Stimulated activated CD8-positive, alpha-beta memory T cell treated with anti-CD3 and anti-CD28 coated beads, Interleukin-7, amount 100 ng/mL, for 4 hours (primary cell): ENCODE data around the gene IGFBP5.
A peak's percentile ranks its signal among the peaks of the same experiment; 100 is the strongest.

ENCODE experiments used
- DNase-seq, 2 donors: peaks; one replicate each; pipeline ENCODE4 v3.0.0-alpha.2; 2020; ENCODE audit warnings: low read depth in 2 of 2

IGFBP5 gene

DNA sequence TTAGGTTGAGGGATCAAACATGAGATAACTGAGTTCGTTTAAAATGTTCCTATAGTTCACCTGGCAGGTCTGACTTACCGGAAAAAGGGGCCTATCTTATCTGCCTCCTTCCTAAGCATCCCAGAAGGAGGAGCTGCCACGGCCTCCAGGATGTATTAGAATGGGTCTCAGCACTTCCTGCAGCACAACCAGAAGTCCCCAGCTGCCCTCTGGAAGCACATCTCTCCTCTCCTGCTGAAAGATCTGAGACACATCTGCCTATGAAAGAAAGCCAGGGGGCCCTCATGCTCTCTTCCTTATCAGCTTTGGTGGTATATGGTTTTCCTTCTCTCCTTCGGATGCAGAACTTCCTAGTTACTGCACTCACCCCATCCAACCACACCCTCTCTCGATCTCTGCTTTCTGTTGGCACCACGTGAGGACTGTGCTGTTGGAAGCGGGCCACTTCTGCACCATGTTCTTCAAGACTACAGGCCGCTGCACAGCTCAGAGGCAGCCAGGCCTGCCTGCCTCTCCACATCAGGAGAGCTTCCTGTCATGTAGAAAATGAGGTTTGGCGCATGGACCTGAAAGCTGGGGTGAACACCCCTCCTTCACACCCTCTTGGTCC, 6.5 kb downstream of the IGFBP5 start:
- DNase-seq = no peak

DNA sequence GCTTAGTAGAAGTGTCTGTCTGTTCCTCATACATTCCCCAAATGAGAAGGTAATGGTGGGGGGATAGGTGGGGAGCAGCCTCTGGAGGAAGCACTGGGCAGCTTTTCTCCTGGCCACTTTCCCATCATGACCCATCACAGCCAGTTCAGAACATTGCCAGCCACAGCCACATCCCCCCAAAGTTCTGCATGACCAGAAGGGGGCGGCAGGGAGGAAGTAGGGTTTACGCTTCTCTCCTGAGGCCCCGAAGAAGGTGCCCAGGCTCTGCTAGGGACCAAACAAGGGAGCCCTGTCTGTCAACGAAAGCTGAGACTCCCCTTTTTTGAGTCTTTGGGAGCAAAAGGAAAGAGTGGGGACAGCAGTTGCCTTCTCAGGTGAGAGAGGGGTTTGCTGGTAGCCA, 7.7 kb downstream of the IGFBP5 start:
- DNase-seq = no peak

DNA sequence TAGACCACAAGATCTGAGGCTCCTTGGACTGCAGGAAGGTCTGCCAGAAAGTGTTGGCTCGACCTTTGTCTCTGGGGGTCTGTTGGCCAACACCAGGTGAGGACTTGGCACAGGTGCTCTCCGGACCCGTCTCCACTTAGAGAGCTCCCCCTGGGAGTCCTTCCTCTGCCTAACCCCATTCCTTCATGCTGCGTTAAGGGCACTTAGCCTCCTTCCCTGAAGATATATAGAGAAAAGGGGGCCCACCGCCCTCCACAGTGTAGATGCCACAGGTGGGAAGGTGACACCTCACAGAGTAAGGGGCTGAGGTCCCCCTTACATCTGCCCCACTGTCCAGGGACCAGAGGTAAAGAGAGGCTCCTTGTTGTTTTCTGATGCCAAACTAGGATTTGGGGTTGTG, 8.2 kb downstream of the IGFBP5 start:
- no peak for DNase-seq

DNA sequence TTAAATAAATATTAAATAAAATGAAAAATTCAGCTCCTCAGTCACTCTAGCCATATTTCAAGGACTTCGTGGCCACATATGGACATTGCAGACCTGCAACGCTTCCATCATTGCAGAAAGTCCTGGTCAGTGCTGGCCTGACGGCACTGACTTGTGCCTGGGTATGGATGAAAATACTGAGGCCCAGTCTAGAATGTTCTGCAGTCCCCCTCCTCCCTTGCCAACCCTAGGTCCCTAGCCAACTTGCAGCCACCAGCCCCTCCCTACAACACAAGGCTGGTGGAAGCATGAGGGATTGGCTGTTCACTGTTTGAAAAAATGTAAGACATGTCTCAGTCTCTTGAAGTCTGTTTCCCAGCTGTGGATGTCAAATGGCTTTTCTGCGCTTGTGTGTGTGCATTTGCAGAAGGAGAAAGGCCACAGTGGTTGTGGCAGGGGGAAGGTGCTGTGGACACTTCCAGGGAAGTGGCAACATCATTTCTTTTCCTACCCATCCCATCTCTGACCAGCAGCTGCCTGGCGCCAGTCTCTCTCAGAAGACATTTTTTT, 9.9 kb downstream of the IGFBP5 start:
- DNase-seq = no peak

DNA sequence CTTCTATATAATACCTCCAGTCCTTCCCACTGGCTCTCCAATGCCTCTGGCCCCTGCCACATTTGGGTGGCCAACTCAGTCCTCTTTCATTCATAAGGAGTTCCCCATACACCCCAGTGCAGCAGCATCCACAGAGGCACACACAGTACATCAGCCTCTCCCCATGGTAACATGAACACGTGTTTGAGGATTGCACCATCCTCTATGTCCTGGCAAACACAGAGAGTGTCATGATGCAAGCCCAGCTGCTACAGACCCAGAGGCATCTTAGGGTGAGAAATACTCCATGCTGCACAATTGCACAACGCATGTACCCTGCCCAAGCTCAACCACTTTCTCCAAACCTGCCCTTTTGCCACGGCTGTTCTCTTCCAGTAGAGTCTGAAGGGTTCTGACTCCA, 11.5 kb downstream of the IGFBP5 start:
- DNase-seq = no peak

DNA sequence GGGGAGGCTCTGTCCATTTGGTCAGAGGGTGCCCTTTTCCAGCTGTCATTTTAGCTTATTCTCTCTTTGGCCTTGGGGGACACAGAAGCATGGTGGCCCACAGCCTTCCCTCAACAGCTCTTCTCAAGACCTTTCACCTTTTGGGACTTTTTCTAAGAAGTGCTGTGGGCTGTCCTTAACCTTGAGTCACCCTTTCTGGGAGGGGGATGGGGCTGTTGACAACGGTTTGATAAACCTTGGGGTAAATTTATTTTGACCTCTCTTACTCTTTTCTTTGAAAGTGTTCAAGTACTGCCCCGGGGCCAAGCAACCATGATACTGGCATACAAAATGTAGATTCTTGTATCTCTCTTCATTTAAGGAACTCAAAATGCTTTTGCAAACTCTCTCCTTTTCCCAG, 13.7 kb downstream of the IGFBP5 start:
- no peak for DNase-seq

DNA sequence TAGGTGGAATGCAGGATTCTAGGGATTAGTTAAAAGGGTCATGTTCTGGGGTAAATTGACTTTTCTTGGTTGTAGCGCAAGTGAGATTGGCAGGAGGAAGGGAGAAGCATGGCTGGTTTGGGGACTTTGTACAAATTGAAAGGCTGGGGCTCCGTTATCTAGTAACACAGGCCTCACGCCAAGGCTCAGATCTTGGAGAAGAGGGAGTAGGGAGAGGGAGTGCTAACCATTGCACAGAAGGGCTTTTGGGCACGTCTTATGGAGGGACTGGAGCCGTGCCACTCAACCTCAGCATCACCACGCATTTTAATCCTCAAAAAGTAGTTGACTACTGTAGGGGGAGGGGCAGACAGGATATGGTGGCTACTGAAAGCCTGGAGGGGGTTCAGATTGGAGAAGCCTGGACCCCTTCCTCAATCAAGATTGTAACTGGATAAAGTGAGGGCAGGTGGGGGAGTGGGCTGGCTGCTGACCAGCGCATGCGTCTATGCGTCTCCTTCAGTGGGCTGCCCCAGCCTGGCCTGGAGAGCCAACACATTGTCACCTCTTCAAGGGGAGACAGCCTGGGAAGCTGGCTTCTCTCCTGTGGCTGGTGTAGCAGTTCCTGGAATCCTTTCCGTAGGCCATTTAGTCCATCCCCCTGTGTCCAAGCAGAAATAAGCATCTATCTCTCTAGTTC, 14.3 kb downstream of the IGFBP5 start:
- no peak for DNase-seq

DNA sequence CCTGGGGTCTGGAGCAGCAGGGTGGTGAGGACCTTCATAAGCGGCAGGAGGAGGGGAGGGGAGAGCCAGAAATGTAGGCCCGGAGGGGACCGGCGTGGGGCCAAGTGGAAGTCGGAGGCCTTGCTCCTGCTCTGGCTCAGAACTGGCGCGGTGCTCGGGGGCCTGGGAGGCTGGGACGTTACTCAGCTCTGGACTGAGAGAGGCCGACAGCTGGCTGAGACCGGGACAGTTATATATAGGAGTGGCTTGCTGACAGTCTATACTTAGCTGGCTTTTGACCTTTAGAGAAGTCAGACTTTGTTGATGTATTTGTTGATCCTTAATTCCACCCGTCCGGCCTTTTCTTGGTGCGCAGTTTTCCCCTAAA, 15.7 kb downstream of the IGFBP5 start:
- DNase-seq = no peak

DNA sequence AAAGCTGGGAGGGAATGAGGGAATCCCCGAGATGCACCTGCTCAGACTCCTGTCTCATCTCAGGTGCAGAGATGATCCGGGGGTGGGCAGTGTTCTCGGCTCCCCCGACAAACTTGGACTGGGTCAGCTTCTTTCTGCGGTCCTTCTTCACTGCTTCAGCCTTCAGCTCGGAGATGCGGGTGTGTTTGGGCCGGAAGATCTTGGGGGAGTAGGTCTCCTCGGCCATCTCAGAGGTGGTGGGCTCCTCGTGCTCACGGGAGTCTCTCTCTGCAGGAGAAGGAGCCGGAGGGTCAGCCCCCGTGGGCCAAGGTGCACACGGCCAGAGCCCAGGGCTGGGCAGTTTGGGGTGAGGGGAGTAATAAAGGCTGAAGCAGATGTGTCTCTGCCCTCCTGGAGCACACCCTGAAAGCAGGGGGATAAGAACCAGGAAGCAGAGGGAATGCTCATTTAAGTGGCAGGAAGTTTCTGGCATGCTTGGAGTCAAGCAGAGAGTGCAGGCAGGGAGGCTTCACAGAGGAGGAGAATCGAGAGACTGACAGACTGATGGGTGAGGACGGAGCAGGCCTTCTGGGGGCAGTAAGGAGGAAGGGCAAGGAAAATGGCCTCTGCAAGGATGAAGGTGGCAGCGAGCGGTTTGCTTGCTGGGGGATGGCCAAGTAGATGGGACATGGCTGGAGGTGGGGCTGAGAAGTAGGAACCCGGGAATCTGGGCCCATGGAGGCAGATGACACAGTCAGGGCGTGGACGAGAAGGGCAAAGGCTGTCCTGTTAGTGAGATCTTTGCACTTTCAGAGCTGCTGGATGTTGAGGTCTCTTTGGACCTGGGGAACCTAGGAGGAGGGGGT, 16.3 kb downstream of the IGFBP5 start:
- no peak for DNase-seq

DNA sequence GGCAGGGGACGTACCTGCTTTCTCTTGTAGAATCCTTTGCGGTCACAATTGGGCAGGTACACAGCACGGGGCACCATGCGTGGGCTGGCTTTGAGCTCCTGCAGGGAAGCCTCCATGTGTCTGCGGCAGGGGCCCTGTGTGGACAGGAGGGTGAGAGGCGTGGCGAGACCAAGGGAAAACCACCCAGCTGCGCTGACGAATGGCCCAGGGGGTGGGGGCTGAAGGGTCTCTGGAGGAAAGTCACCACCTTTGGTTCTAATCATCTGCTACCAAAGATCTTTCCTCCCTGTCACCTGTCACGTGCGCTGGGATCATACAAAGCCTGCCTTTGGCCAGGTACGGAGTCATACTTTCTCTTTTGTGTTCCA, 17.3 kb downstream of the IGFBP5 start:
- no peak for DNase-seq

DNA sequence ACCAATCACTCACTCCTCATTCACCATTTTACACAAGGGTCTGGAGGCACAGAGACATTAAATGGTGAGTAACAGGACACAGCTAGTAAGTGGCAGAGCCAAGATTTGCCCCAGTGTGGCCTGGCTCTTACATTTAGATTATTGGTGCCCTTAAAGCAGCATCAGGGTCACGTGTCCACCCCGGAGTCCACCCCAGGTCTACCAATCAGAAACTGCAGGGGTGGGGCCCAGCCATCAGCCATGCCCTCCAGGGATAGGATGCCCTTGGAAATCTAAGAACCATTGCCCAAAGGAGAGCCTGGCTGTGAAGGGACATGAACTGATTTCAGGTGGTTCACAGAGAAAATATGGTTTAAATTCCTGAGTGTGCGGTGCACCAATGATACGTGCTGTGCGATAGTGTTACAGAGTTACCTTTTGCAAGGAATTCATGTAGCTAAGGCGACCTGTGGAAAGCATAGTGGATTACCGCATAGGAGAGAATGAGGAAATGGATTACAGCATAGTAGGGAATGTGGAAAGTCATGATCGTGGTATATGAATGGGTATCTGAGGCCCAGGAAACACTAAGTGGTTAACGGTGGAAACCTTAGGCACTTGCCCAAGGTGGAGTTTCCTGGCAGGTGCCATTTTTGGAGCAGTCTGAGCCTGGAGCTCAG, 17.8 kb downstream of the IGFBP5 start:
- no peak for DNase-seq

DNA sequence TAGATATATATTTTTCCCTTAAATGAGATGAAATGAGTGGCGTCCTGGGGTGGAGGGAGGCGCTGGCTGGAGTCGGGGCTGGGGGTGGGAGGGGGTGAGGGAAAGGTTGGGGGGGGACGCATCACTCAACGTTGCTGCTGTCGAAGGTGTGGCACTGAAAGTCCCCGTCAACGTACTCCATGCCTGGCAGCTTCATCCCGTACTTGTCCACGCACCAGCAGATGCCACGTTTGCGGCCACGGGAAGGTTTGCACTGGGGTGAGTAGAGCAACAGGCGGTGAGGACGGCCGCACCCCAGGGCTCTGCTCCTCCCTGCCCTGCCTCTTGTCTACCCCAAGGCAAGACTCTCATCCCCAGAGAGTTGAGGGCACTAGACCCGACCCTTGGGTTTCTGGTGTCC, 18.7 kb downstream of the IGFBP5 start:
- DNase-seq = no peak

DNA sequence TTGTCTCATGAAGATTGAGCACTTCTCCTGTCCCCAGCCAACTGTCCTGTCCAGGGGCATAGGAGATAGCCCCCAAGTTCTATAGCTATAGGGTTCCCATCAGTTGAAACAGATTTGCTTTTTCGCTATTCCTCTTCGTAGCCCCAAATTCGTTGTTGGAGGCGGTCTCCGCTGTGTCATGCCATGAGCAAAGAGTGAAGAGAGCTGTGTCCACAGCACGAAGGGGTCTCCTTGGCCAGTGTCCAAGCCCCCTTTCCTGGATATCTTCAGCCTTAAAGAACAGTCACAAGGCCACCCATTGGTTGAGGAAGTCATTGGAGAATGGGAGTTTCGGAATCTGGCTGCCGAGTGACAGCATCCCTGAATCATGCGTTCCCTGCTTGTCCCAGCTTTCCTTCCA, 21.0 kb downstream of the IGFBP5 start:
- DNase-seq = no peak

DNA sequence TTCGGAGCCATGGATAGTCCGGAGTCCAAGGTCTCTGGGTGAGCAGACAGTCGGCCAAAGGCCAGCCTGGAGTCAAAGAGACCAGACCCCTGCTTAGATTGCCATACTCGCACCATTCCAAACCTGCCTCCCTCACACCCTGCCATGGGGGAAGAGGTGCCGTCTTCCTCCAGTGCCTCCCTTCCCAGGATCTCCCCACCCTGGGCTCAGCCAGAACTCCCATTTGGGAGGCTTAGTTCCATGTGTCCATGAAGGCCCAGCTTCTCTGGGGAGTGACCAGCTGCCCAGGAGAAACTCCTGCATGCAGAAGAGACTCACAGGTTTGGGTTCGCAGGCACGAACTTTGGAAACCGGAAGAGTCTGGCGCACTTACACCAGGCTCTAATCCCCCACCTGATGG, 21.7 kb downstream of the IGFBP5 start:
- no peak for DNase-seq

DNA sequence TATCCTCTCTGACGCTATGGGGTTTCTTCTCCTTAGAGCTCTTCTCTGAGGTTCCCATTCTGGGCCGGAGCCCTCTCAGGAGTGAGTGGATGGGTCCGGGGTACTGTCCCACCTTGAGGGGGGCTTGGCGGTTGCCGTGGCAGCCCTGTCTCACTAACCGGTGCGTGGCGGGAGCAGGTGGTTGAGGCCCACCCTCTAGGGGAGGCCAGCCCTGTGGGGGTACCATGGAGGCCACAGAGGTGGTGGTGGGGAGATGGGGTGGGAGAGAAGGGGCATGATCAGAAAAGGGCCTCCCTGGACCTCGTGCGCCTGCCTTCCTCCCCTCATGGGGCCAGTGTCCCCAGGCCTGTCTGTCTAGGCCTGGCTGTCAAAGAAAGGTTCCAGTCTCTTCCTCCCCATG, 22.3 kb downstream of the IGFBP5 start:
- DNase-seq = no peak

DNA sequence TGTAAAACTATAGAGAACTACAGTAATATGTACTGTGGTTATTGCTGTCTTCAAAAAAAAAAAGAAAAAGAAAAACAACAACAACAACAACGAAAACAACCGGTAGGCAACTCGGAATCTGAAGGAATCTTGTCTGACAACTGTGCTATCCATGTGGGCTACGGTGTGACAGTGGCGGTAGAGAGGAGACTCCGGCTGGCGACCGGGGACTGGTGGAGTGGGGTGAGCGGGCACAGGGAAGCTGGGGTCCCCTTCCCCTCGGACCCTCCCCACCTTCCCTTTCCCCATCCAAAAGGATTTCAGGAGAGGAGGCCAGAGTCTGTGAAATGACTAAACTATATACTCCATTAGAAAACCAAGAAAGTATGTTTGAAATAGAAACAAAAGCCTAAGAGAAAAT, 22.9 kb downstream of the IGFBP5 start:
- DNase-seq = no peak

DNA sequence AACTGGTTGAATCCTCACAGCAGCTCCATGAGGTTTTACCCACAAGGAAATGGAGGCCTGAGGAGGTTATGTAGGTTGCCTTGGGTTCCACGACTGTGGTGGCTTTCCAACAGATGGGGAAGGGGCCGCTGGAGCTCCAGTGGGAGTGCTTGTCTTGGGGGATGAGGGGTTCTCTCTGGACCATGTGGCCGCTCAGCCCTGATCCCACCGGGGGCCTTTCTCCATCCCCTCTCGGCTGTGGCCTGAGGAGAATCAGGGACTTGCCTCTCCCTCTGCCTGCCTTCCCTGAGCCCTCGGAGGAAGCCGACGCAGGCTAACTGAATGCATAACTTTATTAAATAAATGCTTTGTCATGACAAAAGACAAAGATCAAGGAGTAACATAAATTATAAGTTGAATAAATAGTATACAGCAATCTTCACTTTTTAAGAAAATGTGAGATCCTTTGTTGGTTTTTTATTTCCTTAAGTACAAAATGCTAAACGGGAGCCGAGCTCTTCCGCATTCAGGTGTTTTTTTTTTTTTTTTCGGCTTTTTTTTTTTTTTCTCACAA, 23.5 kb downstream of the IGFBP5 start:
- DNase-seq = no peak

DNA sequence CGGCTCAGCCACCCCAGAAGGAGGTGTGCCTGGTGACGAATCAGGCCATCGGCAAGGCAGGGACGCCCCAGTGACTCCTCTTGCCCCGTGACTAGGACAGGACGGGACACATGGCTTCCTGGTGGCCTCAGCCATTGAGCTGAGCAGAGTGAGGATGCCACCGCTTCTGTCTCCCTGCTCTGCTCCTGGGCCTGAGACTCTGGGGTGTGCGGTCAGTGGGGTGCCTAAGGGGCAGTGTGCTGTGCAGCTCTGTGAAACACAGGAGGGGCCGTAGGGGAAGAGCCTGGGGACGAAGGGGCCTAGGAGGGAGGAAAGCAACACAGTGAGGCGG, 24.3 kb downstream of the IGFBP5 start:
- no peak for DNase-seq

DNA sequence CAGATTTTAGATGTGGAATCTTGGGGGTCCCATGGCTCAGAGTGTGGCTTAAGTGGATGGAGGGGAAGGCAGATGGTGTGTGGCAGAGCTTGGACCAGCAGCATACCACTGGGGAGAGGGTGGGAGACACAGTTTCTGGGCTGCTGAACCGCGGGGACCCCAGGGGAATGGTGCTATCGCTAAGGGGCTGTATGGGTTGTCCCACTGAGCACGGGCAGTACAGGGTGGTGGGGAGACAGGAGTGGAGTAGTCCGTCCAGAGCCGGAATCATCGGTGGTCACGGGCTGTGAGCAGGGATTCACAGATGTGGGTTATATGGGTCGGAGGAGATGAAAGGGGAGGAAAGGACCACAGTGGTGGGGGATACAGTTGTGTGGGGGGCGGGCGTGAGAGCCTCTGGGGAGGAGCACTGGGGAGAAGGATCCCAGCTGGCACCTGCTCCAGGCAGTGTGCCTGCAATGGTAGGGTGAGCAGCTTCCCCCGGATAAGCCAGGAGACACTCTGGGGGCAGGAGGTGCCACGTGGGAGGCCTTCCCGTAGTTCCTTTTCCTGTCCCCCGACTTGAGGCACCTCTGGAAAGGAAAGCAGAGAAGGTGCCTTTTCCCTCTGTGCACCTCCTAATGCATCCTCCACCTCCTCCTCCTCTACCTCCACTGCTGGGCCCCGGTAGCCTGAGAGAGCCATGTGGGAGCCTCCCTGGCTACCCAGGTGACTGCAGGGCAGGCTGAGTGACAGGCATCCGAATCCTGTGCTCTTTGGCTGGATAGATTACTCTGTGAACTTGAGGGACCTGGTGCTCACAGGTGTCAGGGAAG, 24.9 kb downstream of the IGFBP5 start:
- DNase-seq = no peak

DNA sequence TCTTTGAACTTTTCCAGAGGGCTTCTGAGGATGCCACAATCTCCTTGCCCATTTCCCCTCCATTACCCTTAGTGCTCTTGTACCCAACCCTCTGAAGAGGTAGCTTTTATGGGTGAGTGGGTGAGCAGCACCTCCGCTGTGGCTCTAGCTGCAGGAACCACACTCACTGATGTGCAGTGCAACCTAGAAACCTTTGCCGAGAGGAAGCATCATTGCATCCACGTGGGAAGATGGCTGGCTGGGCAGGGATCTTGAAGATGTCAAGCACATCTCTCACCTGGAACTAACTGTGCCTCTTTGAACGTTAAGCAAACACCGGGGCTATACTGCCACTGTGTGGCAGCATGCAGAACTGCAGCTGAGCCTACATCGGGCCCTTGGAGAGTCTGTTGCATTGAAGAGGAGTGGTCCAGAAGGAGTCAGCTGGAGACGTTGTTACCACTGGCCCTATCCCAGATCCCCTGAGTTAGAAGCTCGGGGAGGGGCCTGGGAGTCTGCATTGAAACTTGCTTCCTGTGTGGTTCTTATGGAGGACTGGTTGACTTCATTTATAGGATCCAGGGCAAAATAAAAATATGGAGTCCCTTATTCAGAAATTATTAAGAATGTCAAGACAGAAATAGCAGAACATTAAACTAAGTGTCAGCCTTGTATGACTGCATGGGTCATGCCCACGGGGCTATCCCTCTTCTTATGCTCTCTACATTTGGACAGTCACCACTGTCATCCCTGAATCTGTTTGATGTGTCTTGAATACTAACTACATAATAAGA, 28.7 kb downstream of the IGFBP5 start:
- DNase-seq = peak; percentile 20 to 39

DNA sequence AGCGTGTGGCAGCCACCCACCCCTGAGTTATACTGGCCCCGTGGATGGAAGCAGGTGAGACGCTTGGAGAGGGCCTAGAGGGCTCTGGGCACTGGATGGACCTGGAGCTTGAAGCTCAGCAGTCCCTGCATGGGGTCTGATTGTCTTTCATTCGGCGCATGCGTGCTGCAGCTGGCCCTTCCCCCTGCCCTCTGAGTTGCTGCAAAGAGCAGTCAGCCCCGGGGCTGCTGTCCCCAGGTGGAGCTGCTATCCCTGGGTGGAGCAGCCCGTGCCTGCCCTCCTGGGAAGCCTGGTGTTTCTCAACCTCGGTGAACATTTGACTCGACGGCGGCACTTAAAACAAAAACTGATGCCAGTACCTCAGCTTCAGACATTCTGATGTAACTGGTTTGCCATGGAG, 29.6 kb downstream of the IGFBP5 start:
- DNase-seq = no peak
